ENCODE measurements around the gene GPS1. TPM values are rescaled to one million over a fixed set of nuclear protein-coding genes. Genes with fewer than 3 reads are reported as not detected.
A peak's percentile ranks its signal among the peaks of the same experiment; 100 is the strongest.

GPS1 gene
- polyA plus RNA-seq, 1 experiment = 131 TPM

DNA sequence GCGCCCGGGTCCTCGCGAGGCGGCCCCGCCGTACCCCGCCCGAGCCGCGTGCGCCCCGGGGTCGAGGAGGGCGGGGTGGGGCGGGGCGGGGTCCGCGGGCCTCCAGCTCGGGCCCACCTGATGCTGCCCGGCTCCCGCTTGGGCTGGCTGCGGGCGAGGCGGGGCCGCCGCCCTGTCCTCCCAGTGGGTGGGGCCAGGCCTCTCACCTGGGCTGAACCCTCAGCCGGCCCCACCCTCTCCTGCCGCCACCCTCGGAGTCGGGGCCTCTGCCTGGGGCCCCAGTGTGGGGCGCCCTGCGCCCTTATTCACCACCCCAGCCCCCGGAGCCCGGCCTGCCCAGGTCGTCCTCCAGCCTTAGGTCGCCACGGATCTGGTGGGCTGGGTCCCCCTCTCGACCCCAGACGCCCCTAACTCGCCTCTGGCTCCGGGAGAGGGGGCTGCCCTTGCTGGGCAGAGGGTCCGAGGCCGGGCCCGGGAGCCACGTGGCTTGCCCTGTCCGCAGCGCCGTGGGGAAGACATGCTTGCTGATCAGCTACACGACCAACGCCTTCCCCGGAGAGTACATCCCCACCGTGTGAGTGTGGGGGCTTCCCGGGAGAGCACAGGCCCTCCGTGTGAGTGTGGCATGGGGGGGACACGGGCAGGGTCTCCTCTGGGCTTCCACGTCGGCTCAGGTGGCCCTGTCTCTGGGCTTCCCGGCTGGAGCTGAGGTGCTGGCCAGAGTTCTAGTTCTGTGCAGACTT lies 19.6 kb upstream of the GPS1 start:
- Histone ChIP-seq H3K27me3 (ENCODE audit: control insufficient read depth, insufficient read depth, low read length) (no peaks in the 10 kb centered on the region), H3K4me3 (ENCODE audit: low read depth, low read length) (peak overlapping the region; percentile 44), H3K36me3 (ENCODE audit: control insufficient read depth, insufficient read depth, low read length) (peaks cover 2% of the 10 kb centered on the region; the same call in 1 of the 2 replicates)
- TF ChIP-seq, protein P1, sequence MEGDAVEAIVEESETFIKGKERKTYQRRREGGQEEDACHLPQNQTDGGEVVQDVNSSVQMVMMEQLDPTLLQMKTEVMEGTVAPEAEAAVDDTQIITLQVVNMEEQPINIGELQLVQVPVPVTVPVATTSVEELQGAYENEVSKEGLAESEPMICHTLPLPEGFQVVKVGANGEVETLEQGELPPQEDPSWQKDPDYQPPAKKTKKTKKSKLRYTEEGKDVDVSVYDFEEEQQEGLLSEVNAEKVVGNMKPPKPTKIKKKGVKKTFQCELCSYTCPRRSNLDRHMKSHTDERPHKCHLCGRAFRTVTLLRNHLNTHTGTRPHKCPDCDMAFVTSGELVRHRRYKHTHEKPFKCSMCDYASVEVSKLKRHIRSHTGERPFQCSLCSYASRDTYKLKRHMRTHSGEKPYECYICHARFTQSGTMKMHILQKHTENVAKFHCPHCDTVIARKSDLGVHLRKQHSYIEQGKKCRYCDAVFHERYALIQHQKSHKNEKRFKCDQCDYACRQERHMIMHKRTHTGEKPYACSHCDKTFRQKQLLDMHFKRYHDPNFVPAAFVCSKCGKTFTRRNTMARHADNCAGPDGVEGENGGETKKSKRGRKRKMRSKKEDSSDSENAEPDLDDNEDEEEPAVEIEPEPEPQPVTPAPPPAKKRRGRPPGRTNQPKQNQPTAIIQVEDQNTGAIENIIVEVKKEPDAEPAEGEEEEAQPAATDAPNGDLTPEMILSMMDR (IDR thresholded peaks at IDR 0.05; ENCODE audit: insufficient read depth, low read depth, low read length) = no peak
- no peak for DNase-seq (ENCODE audit: low read depth)
- CTCF ChIA-PET = interaction anchor here (1.1 to 3.5 kb wide), 4 partner anchors 10 to 130 kb away, joined by 4 to 13 read pairs (median 5); no protein-coding TSS in a partner anchor
- POLR2A ChIA-PET = no interaction called here

DNA sequence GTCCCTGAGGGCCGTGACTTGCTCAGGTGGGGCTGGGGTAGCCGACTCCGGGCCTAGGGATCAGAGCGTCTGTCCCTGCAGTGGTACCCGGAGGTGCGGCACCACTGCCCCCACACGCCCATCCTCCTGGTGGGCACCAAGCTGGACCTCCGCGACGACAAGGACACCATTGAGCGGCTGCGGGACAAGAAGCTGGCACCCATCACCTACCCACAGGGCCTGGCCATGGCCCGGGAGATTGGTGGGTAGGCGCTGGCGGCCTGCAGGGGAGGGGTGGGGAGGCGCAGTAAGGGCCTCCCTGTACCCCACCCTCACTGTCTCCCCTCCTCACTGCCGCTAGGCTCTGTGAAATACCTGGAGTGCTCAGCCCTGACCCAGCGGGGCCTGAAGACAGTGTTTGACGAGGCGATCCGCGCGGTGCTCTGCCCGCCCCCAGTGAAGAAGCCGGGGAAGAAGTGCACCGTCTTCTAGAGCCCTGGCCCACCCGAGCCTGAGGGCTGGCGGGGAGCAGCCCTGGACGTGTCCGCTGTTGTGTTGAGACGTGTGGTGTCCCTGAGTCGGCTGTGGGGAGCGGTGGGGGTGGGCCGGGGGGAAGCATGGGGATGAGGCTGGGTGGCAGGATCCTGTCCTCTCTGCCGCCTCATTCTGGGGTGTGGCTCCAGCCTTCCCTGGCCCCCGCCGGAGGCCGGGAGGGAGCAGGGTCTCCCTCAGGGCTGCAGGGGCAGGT lies 18.2 kb upstream of the GPS1 start:
- no peak for DNase-seq (ENCODE audit: low read depth)
- TF ChIP-seq, protein P1 (IDR thresholded peaks at IDR 0.05; ENCODE audit: insufficient read depth, low read depth, low read length) = no peak
- Histone ChIP-seq H3K27me3 (ENCODE audit: control insufficient read depth, insufficient read depth, low read length) (no peaks in the 10 kb centered on the region), H3K4me3 (ENCODE audit: low read depth, low read length) (no peak overlapping the region), H3K36me3 (ENCODE audit: control insufficient read depth, insufficient read depth, low read length) (no peaks in the 10 kb centered on the region; the same call in 1 of the 2 replicates)
- ChIA-PET CTCF (interaction anchor here (0.6 to 1.5 kb wide), 3 partner anchors 12 to 250 kb away, joined by 3 to 5 read pairs (median 4); no protein-coding TSS in a partner anchor), POLR2A (no interaction called here)

DNA sequence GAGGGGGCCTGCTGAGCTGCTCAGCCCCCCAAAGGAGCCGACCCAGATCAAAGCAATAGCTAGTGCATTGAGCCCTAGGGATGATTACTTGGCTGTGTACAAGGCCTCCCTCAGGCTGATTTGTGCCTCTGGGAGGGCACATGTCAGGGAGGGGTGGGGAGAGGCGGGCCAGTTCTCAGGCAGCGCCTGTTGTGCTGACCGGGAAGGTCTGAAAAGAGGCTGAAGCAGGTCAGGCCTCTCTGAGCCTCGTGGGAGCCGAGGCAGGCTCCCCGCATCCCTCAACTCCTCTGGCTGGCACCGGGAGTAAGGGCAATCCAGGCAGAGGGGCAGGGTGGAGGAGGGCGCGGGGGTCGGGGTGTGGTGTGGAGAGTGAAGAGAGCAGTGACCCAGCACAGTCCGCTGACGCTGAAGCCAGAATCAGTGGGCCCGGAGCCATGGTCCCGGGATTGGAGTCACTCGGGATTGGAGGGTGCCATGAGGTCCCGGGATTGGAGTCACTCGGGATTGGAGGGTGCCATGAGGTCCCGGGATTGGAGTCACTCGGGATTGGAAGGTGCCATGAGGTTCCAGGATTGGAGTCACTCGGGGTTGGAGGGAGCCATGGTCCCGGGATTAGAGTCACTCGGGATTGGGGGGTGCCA lies 17.2 kb upstream of the GPS1 start:
- DNase-seq (ENCODE audit: low read depth) = no peak
- TF ChIP-seq, protein P1 (IDR thresholded peaks at IDR 0.05; ENCODE audit: insufficient read depth, low read depth, low read length) = no peak
- Histone ChIP-seq H3K4me3 (ENCODE audit: low read depth, low read length) (no peak overlapping the region), H3K36me3 (ENCODE audit: control insufficient read depth, insufficient read depth, low read length) (no peaks in the 10 kb centered on the region; the same call in 1 of the 2 replicates), H3K27me3 (ENCODE audit: control insufficient read depth, insufficient read depth, low read length) (no peaks in the 10 kb centered on the region)
- ChIA-PET CTCF (interaction anchor here (0.6 to 5.0 kb wide), 2 partner anchors 16 to 249 kb away, joined by 3 to 23 read pairs; no protein-coding TSS in a partner anchor), POLR2A (interaction anchor here (0.6 kb wide), 1 partner anchor 118 kb away, joined by 3 read pairs; no protein-coding TSS in a partner anchor)

DNA sequence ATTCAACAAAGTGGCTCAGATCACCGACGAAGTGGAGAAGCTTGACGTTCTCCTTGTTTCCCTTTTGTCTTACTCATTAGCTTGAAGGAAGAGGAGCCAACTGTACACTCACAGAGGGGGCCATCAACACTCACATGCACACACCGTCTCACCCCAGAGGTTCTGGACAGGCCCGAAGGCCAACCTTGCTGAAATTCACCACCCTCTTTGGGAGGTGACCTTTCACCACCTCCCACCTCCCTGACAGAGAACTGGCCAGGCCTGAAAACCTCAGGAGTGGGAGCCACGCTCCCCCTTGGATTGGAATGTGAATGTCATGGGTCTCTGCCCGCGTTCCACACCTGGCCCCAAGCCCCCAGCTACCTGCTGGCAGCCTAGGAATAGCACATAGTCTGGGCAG lies 16.2 kb upstream of the GPS1 start:
- TF ChIP-seq, protein P1 (IDR thresholded peaks at IDR 0.05; ENCODE audit: insufficient read depth, low read depth, low read length) = no peak
- POLR2A ChIA-PET = interaction anchor here (0.6 kb wide), 1 partner anchor 117 kb away, joined by 3 read pairs; no protein-coding TSS in a partner anchor
- CTCF ChIA-PET = interaction anchor here (1.9 to 5.0 kb wide), 2 partner anchors 15 to 76 kb away, joined by 7 to 23 read pairs; partner anchors contain the start of gene NOTUM
- Histone ChIP-seq H3K4me3 (ENCODE audit: low read depth, low read length) (no peak overlapping the region), H3K27me3 (ENCODE audit: control insufficient read depth, insufficient read depth, low read length) (no peaks in the 10 kb centered on the region), H3K36me3 (ENCODE audit: control insufficient read depth, insufficient read depth, low read length) (no peaks in the 10 kb centered on the region)
- no peak for DNase-seq (ENCODE audit: low read depth)

All from BJ (cell line).